GM12878 (cell line): ENCODE results near the gene CLCNKB. TPM values are rescaled to one million over a fixed set of nuclear protein-coding genes. Genes with fewer than 3 reads are reported as not detected.

ENCODE experiments used
- ATAC-seq: fragments of 200-7000 bp; cut with Tn5 transposase; 3 replicates; pipeline ENCODE4 v1.9.1; 2020; ENCODE audit warnings: mild to moderate bottlenecking, moderate library complexity
- BruUV-seq: library from RNA; stranded (reverse); fragments of 400-500 nt; replicated peaks from 2 replicates; lab custom pipeline; 2021; lab: Mats Ljungman, UMichigan
- CTCF ChIA-PET: fragments of 300-600 bp; sonication (Branson Sonifier 250); formaldehyde crosslinking; extraction: SDS; loops from one replicate; lab custom pipeline; 2021; ENCODE audit warnings: inconsistent platforms; lab: Yijun Ruan, JAX
- POLR2A ChIA-PET: fragments of 350-600 bp; formaldehyde crosslinking; extraction: SDS; loops from one replicate; lab custom pipeline; 2021; ENCODE audit warnings: inconsistent platforms; lab: Charles Lee
- RAD21 ChIA-PET: fragments of 300-600 bp; sonication (Branson Sonifier 250); formaldehyde crosslinking; loops from one replicate; lab custom pipeline; 2023; ENCODE audit warnings: antibody characterized with exemption; ENCODE audit not compliant: unreplicated experiment; lab: Charles Lee
- SMC1A ChIA-PET: fragments of 300-600 bp; sonication (Branson Sonifier 250); formaldehyde crosslinking; loops from one replicate; lab custom pipeline; 2023; ENCODE audit not compliant: unreplicated experiment, uncharacterized antibody; lab: Charles Lee
- DNase-seq: peaks from one replicate; pipeline ENCODE4 v3.0.0-alpha.2; 2011; ENCODE audit warnings: low read depth, low spot score
- FAIRE-seq: peaks from 3 replicates; lab custom pipeline; 2011; peaks lifted over from hg19 to GRCh38; lab: Jason Lieb, UNC
- H2AFZ ChIP-seq: 2 replicates; pipeline ENCODE4 v1.6.0; 2011; ENCODE audit warnings: low read depth, low read length, control low read depth; ENCODE audit not compliant: control insufficient read depth
- H3K27ac ChIP-seq: 2 replicates; pipeline ENCODE4 v1.5.1; 2011; ENCODE audit warnings: control low read depth; ENCODE audit not compliant: control insufficient read depth, insufficient read depth
- H3K27me3 ChIP-seq, 2 experiments: replicated peaks in 1 of 2; 2 replicates each; pipeline versions ENCODE4 v1.6.0 to v1.6.1; 2011; ENCODE audit warnings: low read length in 1 of 2; ENCODE audit not compliant: control insufficient read depth in 2 of 2, insufficient read depth in 2 of 2
- H3K36me3 ChIP-seq, 2 experiments: 2 replicates each; pipeline ENCODE4 v1.5.1; 2011; ENCODE audit warnings: low read length in 1 of 2; ENCODE audit not compliant: control insufficient read depth in 2 of 2, insufficient read depth in 2 of 2
- H3K4me1 ChIP-seq: 2 replicates; pipeline ENCODE4 v1.6.1; 2011; ENCODE audit warnings: mild to moderate bottlenecking, low read length, moderate library complexity, mixed read lengths; ENCODE audit not compliant: control insufficient read depth, insufficient read depth
- H3K4me2 ChIP-seq: 2 replicates; pipeline ENCODE4 v1.6.0; 2011; ENCODE audit warnings: control low read depth; ENCODE audit not compliant: control insufficient read depth, insufficient read depth
- H3K4me3 ChIP-seq: fragments of 200-600 bp; sonication (generic); 2 replicates; pipeline ENCODE4 v1.5.1; 2016
- H3K79me2 ChIP-seq: 2 replicates; pipeline ENCODE4 v1.6.0; 2011; ENCODE audit warnings: low read length; ENCODE audit not compliant: control insufficient read depth, insufficient read depth
- H3K9ac ChIP-seq: 2 replicates; pipeline ENCODE4 v1.8.0; 2011; ENCODE audit warnings: low read length, control low read depth, mixed read lengths; ENCODE audit not compliant: control insufficient read depth, insufficient read depth
- H3K9me3 ChIP-seq: replicated peaks from 3 replicates; pipeline ENCODE4 v1.5.1; 2011; ENCODE audit warnings: mild to moderate bottlenecking, low read length; ENCODE audit not compliant: control insufficient read depth, insufficient read depth
- H4K20me1 ChIP-seq: 2 replicates; pipeline ENCODE4 v1.6.0; 2011; ENCODE audit not compliant: control insufficient read depth, insufficient read depth
- BRCA1 ChIP-seq: IDR thresholded peaks from 2 replicates; pipeline ENCODE4 v1.6.1; 2011; ENCODE audit warnings: low read depth, low read length, improper control_type of control experiment
- HDGF ChIP-seq: fragments of 450-650 bp; IDR thresholded peaks from 2 replicates; pipeline ENCODE4 v1.6.1; 2016; ENCODE audit warnings: antibody characterized with exemption
- IKZF1 ChIP-seq: fragments of 450-650 bp; conservative IDR thresholded peaks from 2 replicates; pipeline ENCODE4 v1.6.1; 2017; ENCODE audit warnings: antibody characterized with exemption, mild to moderate bottlenecking
- MYC ChIP-seq: IDR thresholded peaks from 2 replicates; pipeline ENCODE4 v1.6.1; 2011; ENCODE audit warnings: mild to moderate bottlenecking, low read length, moderate library complexity, inconsistent platforms; ENCODE audit not compliant: insufficient read depth, insufficient replicate concordance, insufficient read length, severe bottlenecking
- RAD21 ChIP-seq: IDR thresholded peaks from 2 replicates; pipeline ENCODE4 v1.6.1; 2011; ENCODE audit warnings: mild to moderate bottlenecking, low read depth, low read length, moderate library complexity; ENCODE audit not compliant: insufficient read depth
- RB1 ChIP-seq: fragments of 450-650 bp; formaldehyde crosslinking; IDR thresholded peaks from 2 replicates; pipeline ENCODE4 v1.6.1; 2017; ENCODE audit warnings: mild to moderate bottlenecking, borderline replicate concordance
- TCF12 ChIP-seq: IDR thresholded peaks from 2 replicates; pipeline ENCODE4 v1.6.1; 2011; ENCODE audit warnings: low read depth, mild to moderate bottlenecking, low read length
- WGBS: methylation state at CpG from one replicate; pipeline ENCODE4 v1.1.6; 2016; ENCODE audit warnings: low lambda C conversion rate; ENCODE audit not compliant: insufficient replicate concordance, insufficient coverage; ENCODE audit errors: missing lambda C conversion rate; 5-methylcytosine and 5-hydroxymethylcytosine counted together
- in situ Hi-C: fragments of 300-500 bp; cut with MboI; formaldehyde crosslinking; loops from 9 replicates; pipeline ENCODE4 v1.14.3; 2018; ENCODE audit warnings: mixed read lengths
- intact Hi-C: fragments of 100-400 bp; cut with micrococcal nuclease; formaldehyde crosslinking; loops from one replicate; pipeline ENCODE4 v1.14.2; 2022; ENCODE audit not compliant: unreplicated experiment
- polyA plus RNA-seq, 11 experiments: library from polyadenylated mRNA; depleted of rRNA in 4 of 11; unstranded in 6 of 11; stranded (reverse) in 5 of 11; fragments of >200 nt; fragmentation: Nextera tagmentation in 4 of 11; fragmentation: Illumina TruSeq in 1 of 11; extraction: Ambion mirVana in 4 of 11; extraction: Trizol in 1 of 11; gene quantifications; 1 replicate in 1 of 11; 2 replicates in 10 of 11; pipeline versions ENCODE4 v1.2.1 to v1.2.3, GENCODE V29; 2011 to 2016; ENCODE audit warnings: inconsistent platforms in 2 of 11, missing spikeins in 2 of 11, low read depth in 1 of 11
- total RNA-seq, 4 experiments: library from RNA; depleted of rRNA in 3 of 4; stranded (reverse); fragments of >200 nt in 3 of 4; fragmentation: Illumina TruSeq in 1 of 4; extraction: Trizol in 1 of 4; gene quantifications; 2 replicates each; pipeline versions ENCODE4 v1.2.1 to v1.2.3, GENCODE V29; 2013 to 2021
- TF ChIP-seq, protein P1 (sequence below): fragments of 450-650 bp; IDR thresholded peaks from 2 replicates; pipeline ENCODE4 v1.6.1; 2017; ENCODE audit warnings: borderline replicate concordance
- TF ChIP-seq, protein P2 (sequence below): fragments of 450-650 bp; IDR thresholded peaks from 2 replicates; pipeline ENCODE4 v1.6.1; 2017; ENCODE audit warnings: mild to moderate bottlenecking, low read depth, inconsistent platforms; ENCODE audit not compliant: poor library complexity, severe bottlenecking

Gene CLCNKB
- total and polyA plus RNA-seq, 10 of the 15 experiments (the other 5 are each of a cell fraction or from before 2014, with no cell fraction given): 0.05 TPM; not detected in 9

DNA sequence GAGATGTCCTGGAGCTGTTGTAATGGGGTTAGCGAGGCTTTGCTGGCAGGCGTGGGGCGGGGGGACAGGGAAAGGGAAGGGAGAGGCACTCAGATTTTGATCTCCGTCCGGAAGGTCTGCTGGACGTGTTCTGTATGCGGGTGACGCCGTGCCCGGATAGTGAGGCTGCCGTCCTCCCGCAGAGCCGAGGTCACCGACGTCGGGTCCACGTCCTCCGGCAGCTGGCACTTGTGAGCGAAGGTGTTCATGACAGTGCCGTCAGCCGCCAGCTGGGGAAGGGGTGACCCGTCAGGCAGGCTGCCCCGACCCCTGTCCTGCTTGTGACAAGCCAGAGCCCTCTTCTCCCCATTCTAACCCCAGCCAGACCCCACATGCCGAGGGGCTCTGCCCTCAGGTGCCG is 28.1 kb upstream of the CLCNKB start:
- FAIRE-seq (no peak), ATAC-seq (no peak), DNase-seq (no peak)
- Histone ChIP-seq H4K20me1 (no peaks in the 10 kb centered on the region), H3K9ac (no peak overlapping the region), H3K4me2 (no peak overlapping the region), H3K79me2 (no peaks in the 10 kb centered on the region), H2AFZ (no peak overlapping the region), H3K27ac (no peak overlapping the region), H3K36me3 (no peaks in the 10 kb centered on the region), H3K4me3 (no peak overlapping the region), H3K27me3 (no peaks in the 10 kb centered on the region; a peak in 1 of 4 replicates), H3K4me1 (peaks cover 33% of the 10 kb centered on the region), H3K9me3 (no peaks in the 10 kb centered on the region)
- intact Hi-C loops: no loop called here
- 75% methylated on average over 22 of the region's 25 CpGs for WGBS
- ChIA-PET CTCF (interaction anchor here (1.3 kb wide), 1 partner anchor 39 kb away, joined by 3 read pairs; no protein-coding TSS in a partner anchor), SMC1A (no interaction called here), RAD21 (interaction anchor here (1.1 to 1.3 kb wide), 2 partner anchors 16 to 181 kb away, joined by 3 to 4 read pairs; no protein-coding TSS in a partner anchor), POLR2A (no interaction called here)
- BruUV-seq: no TSS peak
- in situ Hi-C loops: no loop called here
- TF ChIP-seq RB1 (no peak), TCF12 (no peak), MYC (no peak), IKZF1 (no peak), HDGF (no peak), BRCA1 (no peak), RAD21 (no peak)
- TF ChIP-seq, protein P1, sequence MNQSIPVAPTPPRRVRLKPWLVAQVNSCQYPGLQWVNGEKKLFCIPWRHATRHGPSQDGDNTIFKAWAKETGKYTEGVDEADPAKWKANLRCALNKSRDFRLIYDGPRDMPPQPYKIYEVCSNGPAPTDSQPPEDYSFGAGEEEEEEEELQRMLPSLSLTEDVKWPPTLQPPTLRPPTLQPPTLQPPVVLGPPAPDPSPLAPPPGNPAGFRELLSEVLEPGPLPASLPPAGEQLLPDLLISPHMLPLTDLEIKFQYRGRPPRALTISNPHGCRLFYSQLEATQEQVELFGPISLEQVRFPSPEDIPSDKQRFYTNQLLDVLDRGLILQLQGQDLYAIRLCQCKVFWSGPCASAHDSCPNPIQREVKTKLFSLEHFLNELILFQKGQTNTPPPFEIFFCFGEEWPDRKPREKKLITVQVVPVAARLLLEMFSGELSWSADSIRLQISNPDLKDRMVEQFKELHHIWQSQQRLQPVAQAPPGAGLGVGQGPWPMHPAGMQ: no peak
- TF ChIP-seq, protein P2, sequence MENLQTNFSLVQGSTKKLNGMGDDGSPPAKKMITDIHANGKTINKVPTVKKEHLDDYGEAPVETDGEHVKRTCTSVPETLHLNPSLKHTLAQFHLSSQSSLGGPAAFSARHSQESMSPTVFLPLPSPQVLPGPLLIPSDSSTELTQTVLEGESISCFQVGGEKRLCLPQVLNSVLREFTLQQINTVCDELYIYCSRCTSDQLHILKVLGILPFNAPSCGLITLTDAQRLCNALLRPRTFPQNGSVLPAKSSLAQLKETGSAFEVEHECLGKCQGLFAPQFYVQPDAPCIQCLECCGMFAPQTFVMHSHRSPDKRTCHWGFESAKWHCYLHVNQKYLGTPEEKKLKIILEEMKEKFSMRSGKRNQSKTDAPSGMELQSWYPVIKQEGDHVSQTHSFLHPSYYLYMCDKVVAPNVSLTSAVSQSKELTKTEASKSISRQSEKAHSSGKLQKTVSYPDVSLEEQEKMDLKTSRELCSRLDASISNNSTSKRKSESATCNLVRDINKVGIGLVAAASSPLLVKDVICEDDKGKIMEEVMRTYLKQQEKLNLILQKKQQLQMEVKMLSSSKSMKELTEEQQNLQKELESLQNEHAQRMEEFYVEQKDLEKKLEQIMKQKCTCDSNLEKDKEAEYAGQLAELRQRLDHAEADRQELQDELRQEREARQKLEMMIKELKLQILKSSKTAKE: no peak
